HL-60 (cell line): ENCODE data around the gene CCDC144A.
"Not testable (repeated sequence)": the region's sequence is repeated elsewhere in the genome, so short reads cannot be mapped to it uniquely, and the experiment has no call there.

Source experiments
- DNase-seq, 2 experiments: peaks; one replicate each; pipeline ENCODE4 v3.0.0-alpha.2; 2010 to 2020; ENCODE audit warnings: low read depth in 1 of 2, low spot score in 1 of 2
- H3K27ac ChIP-seq: fragments of 250-450 bp; sonication (Bioruptor Pico); replicated peaks from 2 replicates; pipeline ENCODE4 v1.5.1; 2020; ENCODE audit warnings: mild to moderate bottlenecking, moderate library complexity
- H3K27me3 ChIP-seq: fragments of 250-450 bp; sonication (Bioruptor Pico); 2 replicates; pipeline ENCODE4 v1.5.1; 2021; ENCODE audit warnings: mild to moderate bottlenecking, moderate library complexity; ENCODE audit not compliant: insufficient read depth, poor library complexity, severe bottlenecking
- H3K4me3 ChIP-seq: replicated peaks from 2 replicates; pipeline ENCODE4 v1.5.1; 2011; ENCODE audit warnings: mild to moderate bottlenecking, control low read depth, low read length; ENCODE audit not compliant: insufficient read depth

The CCDC144A gene

GRCh38 chr17:16757520-16757919 is 67.5 kb downstream of the CCDC144A start:
- H3K4me3 ChIP-seq, DNase-seq, H3K27ac ChIP-seq, H3K27me3 ChIP-seq: not testable (repeated sequence)

- DNase-seq, H3K4me3 ChIP-seq, H3K27me3 ChIP-seq, H3K27ac ChIP-seq: not testable (repeated sequence)
Observed at GRCh38 chr17:16758177-16758576, 68.1 kb downstream of the CCDC144A start.

DNA sequence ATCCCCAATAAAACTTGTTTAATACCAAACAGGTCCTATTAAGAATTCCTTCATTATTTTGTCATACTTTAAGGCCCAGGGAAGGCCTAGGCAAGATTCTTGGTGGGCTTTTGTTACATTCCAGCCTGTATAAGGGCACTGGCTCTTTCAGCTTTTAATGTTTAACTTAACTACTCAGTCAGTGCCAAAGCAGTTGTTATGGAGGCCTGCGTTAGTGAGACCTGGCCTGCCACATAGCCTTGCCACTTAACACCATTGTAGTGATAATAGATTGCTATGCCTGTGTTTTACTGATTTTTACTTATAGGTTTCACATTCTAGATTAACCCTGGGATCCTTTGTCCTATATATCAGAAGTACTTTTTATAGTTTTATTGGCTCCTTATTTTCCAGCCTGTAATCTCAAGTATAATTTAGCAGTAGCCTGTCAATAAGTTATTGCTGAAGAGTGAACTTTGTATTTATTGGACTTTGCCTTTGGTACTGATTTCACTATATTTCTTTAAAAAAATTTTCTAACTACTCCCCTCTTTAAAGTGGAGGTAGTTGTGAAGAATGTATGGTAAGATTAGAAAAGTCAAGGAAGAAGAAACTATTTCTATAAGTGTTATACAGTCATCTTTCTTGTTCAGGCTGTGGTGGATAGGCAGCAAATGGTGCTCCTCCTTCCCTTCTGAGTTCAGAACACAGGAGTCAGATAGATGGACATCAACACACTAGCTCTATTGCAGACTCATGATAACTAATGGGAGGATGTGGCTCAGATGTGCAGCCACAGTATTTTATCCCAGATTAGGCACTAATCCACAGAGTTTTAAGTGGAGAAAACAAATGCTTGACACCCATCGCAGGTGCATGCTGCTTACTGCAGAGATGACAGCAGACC is 78.5 kb downstream of the CCDC144A start:
- not testable (repeated sequence) for H3K4me3 ChIP-seq, H3K27me3 ChIP-seq, DNase-seq, H3K27ac ChIP-seq

GRCh38 chr17:16772394-16773145 is 82.5 kb downstream of the CCDC144A start:
- DNase-seq, H3K27me3 ChIP-seq, H3K4me3 ChIP-seq, H3K27ac ChIP-seq: not testable (repeated sequence)

- H3K27ac ChIP-seq, H3K27me3 ChIP-seq, DNase-seq, H3K4me3 ChIP-seq: not testable (repeated sequence)
Observed at GRCh38 chr17:16773146-16773522, 83.1 kb downstream of the CCDC144A start.

- H3K27ac ChIP-seq, H3K27me3 ChIP-seq, DNase-seq, H3K4me3 ChIP-seq: not testable (repeated sequence)
Observed at GRCh38 chr17:16787851-16788250, 97.8 kb downstream of the CCDC144A start.

DNA sequence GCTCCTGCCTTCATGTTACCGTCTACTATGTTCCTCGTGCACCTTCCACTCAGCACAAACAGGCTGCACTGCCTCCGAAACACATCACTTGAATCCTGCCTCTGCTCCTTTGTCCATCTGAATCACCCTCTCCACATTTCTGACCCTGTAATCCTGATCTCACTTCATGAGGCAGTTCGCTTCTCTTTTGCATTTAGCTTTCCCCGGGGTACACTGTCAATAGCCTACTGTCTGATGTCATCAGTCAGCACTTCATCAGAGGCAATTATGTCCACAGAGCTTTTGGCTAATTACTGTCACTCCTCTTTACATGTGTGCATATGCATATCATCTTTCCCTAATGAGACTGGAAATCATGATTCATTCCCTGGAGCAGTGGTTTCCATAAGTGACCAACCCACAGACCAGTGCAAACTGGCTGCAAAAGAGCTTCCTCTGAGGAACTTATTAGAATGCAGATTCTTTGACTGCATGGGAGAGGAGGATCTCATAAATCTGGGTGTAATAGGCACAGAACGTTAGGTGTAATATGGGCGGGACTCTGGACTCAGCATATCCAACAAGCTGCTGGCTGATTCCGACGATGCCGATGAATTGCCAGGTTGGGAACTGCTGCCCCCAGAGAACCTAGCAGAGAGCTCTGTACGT is 99.0 kb downstream of the CCDC144A start:
- H3K4me3 ChIP-seq, H3K27ac ChIP-seq, DNase-seq, H3K27me3 ChIP-seq: not testable (repeated sequence)

DNA sequence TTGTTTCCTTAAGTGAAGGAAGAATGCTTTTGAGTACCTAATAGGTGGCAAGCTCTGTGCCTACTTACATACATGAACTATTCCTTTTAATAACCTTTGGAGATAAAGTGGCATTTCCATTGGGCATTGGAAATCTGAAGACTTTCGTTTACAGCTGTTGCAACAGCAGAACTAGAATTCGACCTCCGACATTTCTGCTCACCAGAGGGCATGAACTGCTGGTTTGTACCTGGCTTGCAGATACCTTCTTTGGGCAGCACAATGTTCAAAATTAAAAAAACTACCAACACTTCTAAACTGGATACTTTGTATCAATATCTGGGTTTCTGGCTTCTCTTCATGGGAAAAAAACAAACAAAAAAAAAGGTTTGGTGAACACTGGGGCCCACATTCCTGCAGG is 99.6 kb downstream of the CCDC144A start:
- not testable (repeated sequence) for DNase-seq, H3K4me3 ChIP-seq, H3K27ac ChIP-seq, H3K27me3 ChIP-seq

- H3K4me3 ChIP-seq, H3K27me3 ChIP-seq, DNase-seq, H3K27ac ChIP-seq: not testable (repeated sequence)
Observed at GRCh38 chr17:16790313-16790871, 100.4 kb downstream of the CCDC144A start.

- H3K27ac ChIP-seq, DNase-seq, H3K27me3 ChIP-seq, H3K4me3 ChIP-seq: not testable (repeated sequence)
Observed at GRCh38 chr17:16794215-16794614, 104.2 kb downstream of the CCDC144A start.

GRCh38 chr17:16795894-16796293 is 105.9 kb downstream of the CCDC144A start:
- DNase-seq = not testable (repeated sequence)

DNA sequence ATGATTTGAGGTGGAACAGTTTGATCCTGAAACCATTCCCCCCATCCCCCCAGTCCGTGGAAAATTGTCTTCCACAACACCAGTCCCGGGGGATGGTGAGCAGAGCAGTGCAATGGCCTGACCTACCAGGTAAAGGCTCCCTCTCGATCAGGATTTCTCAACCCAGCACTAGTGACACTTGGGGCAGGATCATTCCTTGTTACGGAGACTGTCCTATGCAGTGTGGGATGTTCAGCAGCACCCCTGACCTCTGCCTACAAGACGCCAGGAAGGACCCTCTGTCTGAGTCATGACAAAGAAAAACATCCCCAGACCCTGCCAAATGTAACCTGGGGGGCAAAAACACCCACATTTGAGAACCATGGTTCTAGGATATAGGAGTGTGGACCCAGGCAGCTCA is 114.8 kb downstream of the CCDC144A start:
- not testable (repeated sequence) for H3K27ac ChIP-seq, H3K27me3 ChIP-seq, H3K4me3 ChIP-seq, DNase-seq

More at GRCh38 chr17:16795894-16796293, 105.9 kb downstream of the CCDC144A start:
- H3K27ac ChIP-seq, H3K27me3 ChIP-seq, H3K4me3 ChIP-seq: not testable (repeated sequence)

DNA sequence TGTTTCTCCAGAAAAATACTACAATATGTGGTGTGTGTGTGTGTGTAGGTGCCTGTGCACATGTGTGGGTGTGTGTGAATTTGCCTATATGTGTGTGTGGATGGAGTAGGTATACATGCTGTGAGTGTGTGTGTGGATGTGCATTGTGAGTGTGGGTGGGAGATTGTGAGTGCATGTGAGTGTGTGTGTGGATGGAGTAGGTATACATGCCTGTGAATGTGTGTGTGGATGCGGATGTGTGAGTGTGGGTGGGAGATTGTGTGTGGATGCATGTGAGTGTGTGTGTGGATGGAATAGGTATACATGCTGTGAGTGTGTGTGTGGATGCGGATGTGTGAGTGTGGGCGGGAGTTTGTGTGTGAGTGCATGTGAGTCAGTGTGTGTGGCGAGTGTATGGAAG is 116.6 kb downstream of the CCDC144A start:
- H3K27ac ChIP-seq, DNase-seq, H3K27me3 ChIP-seq, H3K4me3 ChIP-seq: not testable (repeated sequence)

DNA sequence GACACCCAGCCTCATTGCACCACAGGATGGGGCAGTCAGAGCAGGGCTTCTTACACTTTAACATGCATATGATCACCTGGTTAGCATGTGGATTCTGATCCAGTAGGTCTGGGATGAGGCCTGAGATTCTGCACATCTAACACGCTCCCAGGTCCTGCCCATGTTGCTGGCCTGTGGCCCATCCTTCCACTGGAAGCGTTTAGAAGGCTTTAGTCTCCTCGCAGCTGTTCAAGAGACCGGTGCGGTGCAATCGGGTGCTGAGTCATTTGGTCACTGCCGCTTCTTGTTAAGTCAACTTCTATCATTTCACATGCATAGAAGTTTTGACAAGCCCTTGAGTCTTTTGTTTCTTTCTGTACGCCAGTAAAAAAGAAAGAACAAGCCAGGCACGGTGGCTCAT is 117.6 kb downstream of the CCDC144A start:
- not testable (repeated sequence) for H3K27ac ChIP-seq, H3K4me3 ChIP-seq, H3K27me3 ChIP-seq, DNase-seq
